ENCODE measurements around the gene HDAC7.

Gene HDAC7

DNA sequence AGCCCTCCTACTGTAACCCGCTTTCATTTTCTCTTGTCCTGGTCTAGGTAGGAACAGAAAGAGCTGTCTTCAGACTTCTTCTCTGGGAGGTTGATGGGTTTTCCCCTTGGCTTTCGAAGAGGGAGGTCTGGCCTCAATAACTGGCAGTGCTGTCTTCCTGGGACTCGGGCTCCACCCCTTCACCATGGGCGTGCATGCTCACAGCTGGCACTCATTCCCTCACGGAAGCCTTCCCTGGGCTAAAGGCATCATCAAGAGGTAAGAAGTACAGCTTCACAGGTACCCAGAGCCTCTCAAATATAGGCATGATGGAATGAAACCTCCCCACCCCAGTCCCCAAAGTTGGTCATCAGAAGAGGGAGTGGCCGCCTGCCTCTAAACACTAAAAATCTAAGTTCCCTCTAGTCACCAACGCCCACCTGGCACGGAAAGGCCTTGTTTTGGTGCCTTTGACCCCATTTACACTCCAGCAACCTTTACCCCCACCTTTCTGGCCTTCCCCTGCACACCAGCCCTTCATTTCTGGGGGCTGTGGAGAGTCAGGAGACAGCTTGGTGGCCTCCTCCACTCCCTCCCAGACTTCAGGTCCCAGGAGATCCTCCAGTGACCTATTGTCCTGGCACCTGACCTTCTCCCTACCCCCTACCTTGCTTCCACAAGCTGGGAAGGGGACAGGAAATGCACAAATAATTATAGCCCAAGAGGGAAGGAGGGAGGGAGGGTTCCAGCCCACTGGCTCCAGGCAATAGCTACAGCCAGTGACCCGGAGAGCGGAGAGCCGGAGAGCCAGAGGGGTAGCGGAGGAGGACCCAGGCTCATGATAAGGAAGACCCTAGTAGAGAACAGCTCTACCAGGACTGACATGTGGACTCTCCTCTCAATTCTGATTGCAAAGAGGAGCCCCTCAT lies 63.8 kb downstream of the HDAC7 start:
- in situ Hi-C loops (cut with HindIII; ENCODE audit: low sequenced_read_pairs), result no loop called here

DNA sequence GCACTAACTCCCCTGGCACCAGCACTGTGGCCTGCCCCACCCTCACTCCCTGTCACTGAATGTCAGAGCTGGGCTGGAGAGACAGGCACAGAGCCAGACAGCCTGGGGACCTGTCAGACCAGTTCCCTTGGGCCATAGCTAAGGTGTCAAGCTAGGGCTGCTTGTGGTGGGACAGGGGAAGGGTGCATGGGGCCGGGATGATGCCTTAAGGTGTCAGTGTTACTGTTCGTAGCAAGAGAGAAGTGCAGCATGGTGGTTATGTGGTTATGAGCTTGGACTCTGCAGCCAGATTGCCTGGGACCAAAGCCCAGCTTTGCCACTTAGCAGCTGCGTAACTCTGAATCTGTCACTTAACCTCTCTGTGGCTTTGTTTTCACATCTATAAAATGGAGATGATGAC lies 64.8 kb downstream of the HDAC7 start:
- no peak for TF ChIP-seq CTCF (IDR thresholded peaks at IDR 0.05; ENCODE audit: low read depth, low read length, missing control alignments)
- H3K4me3 ChIP-seq (ENCODE audit: low read depth, low read length), result no peak overlapping the region
- in situ Hi-C loops (cut with HindIII; ENCODE audit: low sequenced_read_pairs), result no loop called here
- no peak for DNase-seq (ENCODE audit: low read depth)

More for the DNA sequence above, 63.8 kb downstream of the HDAC7 start:
- no peak overlapping the region for H3K4me3 ChIP-seq (ENCODE audit: low read depth, low read length)
- DNase-seq (ENCODE audit: low read depth), result no peak
- TF ChIP-seq CTCF (IDR thresholded peaks at IDR 0.05; ENCODE audit: low read depth, low read length, missing control alignments), result no peak

DNA sequence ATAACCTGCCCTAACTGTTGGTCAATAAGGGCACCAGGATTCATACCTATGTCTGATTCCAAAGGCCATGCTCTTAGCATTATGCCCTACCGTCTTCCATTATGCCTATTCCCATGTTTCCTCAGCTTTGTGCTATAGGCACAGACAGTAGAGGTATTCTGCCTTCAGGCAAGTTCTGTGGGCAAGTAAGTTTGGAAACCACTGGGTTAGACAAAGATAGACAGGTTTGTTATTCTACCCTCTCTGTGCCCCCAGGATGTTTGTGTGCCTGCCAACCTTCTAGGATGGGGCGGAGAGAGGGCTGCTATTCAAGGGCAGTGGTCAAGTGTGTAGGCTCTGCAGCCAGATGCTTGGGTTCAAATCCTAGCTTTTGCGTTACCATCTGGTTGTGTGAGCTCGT lies 65.6 kb downstream of the HDAC7 start:
- TF ChIP-seq CTCF (IDR thresholded peaks at IDR 0.05; ENCODE audit: low read depth, low read length, missing control alignments), result no peak
- no peak overlapping the region for H3K4me3 ChIP-seq (ENCODE audit: low read depth, low read length)
- in situ Hi-C loops (cut with HindIII; ENCODE audit: low sequenced_read_pairs), result no loop called here
- no peak for DNase-seq (ENCODE audit: low read depth)

GRCh38 chr12:47753021-47754001 lies 66.4 kb downstream of the HDAC7 start:
- TF ChIP-seq CTCF (IDR thresholded peaks at IDR 0.05; ENCODE audit: low read depth, low read length, missing control alignments), result no peak
- in situ Hi-C loops (cut with HindIII; ENCODE audit: low sequenced_read_pairs), result no loop called here
- no peak overlapping the region for H3K4me3 ChIP-seq (ENCODE audit: low read depth, low read length)

GRCh38 chr12:47752552-47752951 lies 67.2 kb downstream of the HDAC7 start:
- H3K4me3 ChIP-seq (ENCODE audit: low read depth, low read length), result no peak overlapping the region
- TF ChIP-seq CTCF (IDR thresholded peaks at IDR 0.05; ENCODE audit: low read depth, low read length, missing control alignments), result no peak
- no peak for DNase-seq (ENCODE audit: low read depth)
- in situ Hi-C loops (cut with HindIII; ENCODE audit: low sequenced_read_pairs), result no loop called here

More at GRCh38 chr12:47753021-47754001, 66.4 kb downstream of the HDAC7 start:
- DNase-seq (ENCODE audit: low read depth), result no peak

DNA sequence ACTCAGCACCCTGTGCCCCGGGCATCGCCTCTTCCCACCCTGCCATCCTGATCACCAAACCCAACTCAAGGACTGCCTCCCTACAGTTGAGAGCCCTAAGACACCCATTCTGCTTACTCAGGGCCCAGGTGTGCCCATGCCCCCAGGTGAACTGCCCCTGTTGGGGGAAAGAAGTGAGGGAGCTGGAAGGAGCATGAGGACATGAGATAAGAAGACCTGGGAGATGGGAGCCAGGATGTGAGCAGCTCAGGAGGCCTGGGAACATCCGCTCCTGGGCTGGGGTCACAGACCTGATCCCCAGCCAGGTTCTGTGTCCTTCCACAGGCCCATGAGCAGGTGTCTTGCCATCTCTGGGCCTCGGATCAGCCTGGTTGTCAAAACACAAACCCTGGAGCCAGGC lies 67.6 kb downstream of the HDAC7 start:
- no peak for DNase-seq (ENCODE audit: low read depth)
- H3K4me3 ChIP-seq (ENCODE audit: low read depth, low read length), result no peak overlapping the region
- in situ Hi-C loops (cut with HindIII; ENCODE audit: low sequenced_read_pairs), result no loop called here
- no peak for TF ChIP-seq CTCF (IDR thresholded peaks at IDR 0.05; ENCODE audit: low read depth, low read length, missing control alignments)
